ENCODE measurements around the gene TRIAP1. TPM values are rescaled to one million over a fixed set of nuclear protein-coding genes. Genes with fewer than 3 reads are reported as not detected.
"Not testable (repeated sequence)": the region's sequence is repeated elsewhere in the genome, so short reads cannot be mapped to it uniquely, and the experiment has no call there.

Gene TRIAP1
- total and polyA plus RNA-seq, 4 donors, result 9.6 to 32.9 (median 22.8) TPM

- no peak for TF ChIP-seq CTCF (IDR thresholded peaks at IDR 0.05; ENCODE audit: control extremely low read depth, extremely low read depth)
- no peak overlapping the region for H3K9ac ChIP-seq (ENCODE audit: insufficient read depth in 1 of 2, low read length in 2 of 2)
- DNase-seq (no peak), ATAC-seq (ENCODE audit: insufficient read depth, low FRiP score) (no peak)
- H3K36me3 ChIP-seq (ENCODE audit: control insufficient read depth in 4 of 4, insufficient read depth in 4 of 4, low read length in 4 of 4), result peaks cover 0 to 9% (median 5%) of the 10 kb centered on the region in 4 donors
- no peaks in the 10 kb centered on the region for H3K27me3 ChIP-seq (ENCODE audit: control insufficient read depth in 3 of 3, insufficient read depth in 3 of 3, low read length in 2 of 3)
- no peak overlapping the region for H3K4me3 ChIP-seq
- no peaks in the 10 kb centered on the region for H3K9me3 ChIP-seq (ENCODE audit: control insufficient read depth in 4 of 4, insufficient read depth in 3 of 4, low read length in 3 of 4)
- 97 to 98% methylated on average over 5 of the region's 5 CpGs for WGBS, 2 donors
- H3K27ac ChIP-seq (ENCODE audit: low read depth in 1 of 2, low read length in 1 of 2), result no peak overlapping the region
- peaks cover 0 to 9% (median 5%) of the 10 kb centered on the region in 5 donors for H3K4me1 ChIP-seq (ENCODE audit: control insufficient read depth in 5 of 5, insufficient read depth in 5 of 5, low read length in 5 of 5)
These were observed 44.1 kb upstream of the TRIAP1 start for GRCh38 chr12:120490325-120490724.

GRCh38 chr12:120489018-120489417, 42.8 kb upstream of the TRIAP1 start:
- TF ChIP-seq CTCF (IDR thresholded peaks at IDR 0.05; ENCODE audit: control extremely low read depth, extremely low read depth), result no peak

GRCh38 chr12:120488057-120488640, 42.0 kb upstream of the TRIAP1 start:
- Histone ChIP-seq H3K27ac (ENCODE audit: low read depth in 1 of 2, low read length in 1 of 2) (no peak overlapping the region), H3K27me3 (ENCODE audit: control insufficient read depth in 3 of 3, insufficient read depth in 3 of 3, low read length in 2 of 3) (no peaks in the 10 kb centered on the region), H3K4me1 (ENCODE audit: control insufficient read depth in 5 of 5, insufficient read depth in 5 of 5, low read length in 5 of 5) (peaks cover 0 to 2% (median 0%) of the 10 kb centered on the region in 5 donors), H3K4me3 (no peak overlapping the region), H3K9ac (ENCODE audit: insufficient read depth in 1 of 2, low read length in 2 of 2) (no peak overlapping the region), H3K9me3 (ENCODE audit: control insufficient read depth in 4 of 4, insufficient read depth in 3 of 4, low read length in 3 of 4) (no peaks in the 10 kb centered on the region), H3K36me3 (ENCODE audit: control insufficient read depth in 4 of 4, insufficient read depth in 4 of 4, low read length in 4 of 4) (peaks cover 0 to 9% (median 5%) of the 10 kb centered on the region in 4 donors)
- no peak for DNase-seq
- no peak for TF ChIP-seq CTCF (IDR thresholded peaks at IDR 0.05; ENCODE audit: control extremely low read depth, extremely low read depth)
- ATAC-seq (ENCODE audit: insufficient read depth, low FRiP score), result no peak
- 76 to 78% methylated on average over 5 of the region's 5 CpGs for WGBS, 2 donors

More at GRCh38 chr12:120489018-120489417, 42.8 kb upstream of the TRIAP1 start:
- no peak overlapping the region for H3K27ac ChIP-seq (ENCODE audit: low read depth in 1 of 2, low read length in 1 of 2)
- WGBS, 2 donors, result 91 to 94% methylated on average over 4 of the region's 4 CpGs
- DNase-seq, result no peak
- peaks cover 0 to 9% (median 5%) of the 10 kb centered on the region in 4 donors for H3K36me3 ChIP-seq (ENCODE audit: control insufficient read depth in 4 of 4, insufficient read depth in 4 of 4, low read length in 4 of 4)
- H3K9ac ChIP-seq (ENCODE audit: insufficient read depth in 1 of 2, low read length in 2 of 2), result no peak overlapping the region
- H3K9me3 ChIP-seq (ENCODE audit: control insufficient read depth in 4 of 4, insufficient read depth in 3 of 4, low read length in 3 of 4), result no peaks in the 10 kb centered on the region
- H3K4me1 ChIP-seq (ENCODE audit: control insufficient read depth in 5 of 5, insufficient read depth in 5 of 5, low read length in 5 of 5), result peaks cover 0 to 2% (median 0%) of the 10 kb centered on the region in 5 donors
- no peak overlapping the region for H3K4me3 ChIP-seq
- no peak for ATAC-seq (ENCODE audit: insufficient read depth, low FRiP score)
- no peaks in the 10 kb centered on the region for H3K27me3 ChIP-seq (ENCODE audit: control insufficient read depth in 3 of 3, insufficient read depth in 3 of 3, low read length in 2 of 3)

GRCh38 chr12:120487552-120487951, 41.4 kb upstream of the TRIAP1 start:
- not testable (repeated sequence) for H3K4me3 ChIP-seq; H3K9me3 ChIP-seq (ENCODE audit: control insufficient read depth in 4 of 4, insufficient read depth in 3 of 4, low read length in 3 of 4); H3K4me1 ChIP-seq (ENCODE audit: control insufficient read depth in 5 of 5, insufficient read depth in 5 of 5, low read length in 5 of 5); ATAC-seq (ENCODE audit: insufficient read depth, low FRiP score); DNase-seq; H3K27me3 ChIP-seq (ENCODE audit: control insufficient read depth in 3 of 3, insufficient read depth in 3 of 3, low read length in 2 of 3); H3K27ac ChIP-seq (ENCODE audit: low read depth in 1 of 2, low read length in 1 of 2); H3K9ac ChIP-seq (ENCODE audit: insufficient read depth in 1 of 2, low read length in 2 of 2)
- H3K36me3 ChIP-seq (ENCODE audit: control insufficient read depth in 4 of 4, insufficient read depth in 4 of 4, low read length in 4 of 4), result peaks cover 0 to 11% (median 6%) of the 10 kb centered on the region in 4 donors
- 85 to 97% methylated on average over 7 of the region's 7 CpGs for WGBS, 2 donors
